Left renal cortex interstitium (tissue), 4 donors: ENCODE measurements around the gene MARCO. TPM values are rescaled to one million over a fixed set of nuclear protein-coding genes. Genes with fewer than 3 reads are reported as not detected.
"Not testable (repeated sequence)": the region's sequence is repeated elsewhere in the genome, so short reads cannot be mapped to it uniquely, and the experiment has no call there.

Source experiments
- DNase-seq, 4 donors: peaks; one replicate each; pipeline ENCODE4 v3.0.0-alpha.2; 2013; ENCODE audit warnings: low read depth in 4 of 4, low spot score in 2 of 4, missing footprints in 1 of 4
- polyA plus RNA-seq, 4 donors: library from polyadenylated mRNA; unstranded; fragments of 120-200 nt; gene quantifications; one replicate each; pipeline ENCODE4 v1.2.1, GENCODE V29; 2013; ENCODE audit not compliant: insufficient read length in 4 of 4

MARCO gene
- polyA plus RNA-seq, 4 donors = 0.16 to 0.18 TPM; not detected in 2

- no peak for DNase-seq
These were observed 16.5 kb upstream of the MARCO start for GRCh38 chr2:118925476-118925875.

GRCh38 chr2:118925981-118926380 lies 16.0 kb upstream of the MARCO start:
- DNase-seq = no peak

GRCh38 chr2:118929059-118929458 lies 12.9 kb upstream of the MARCO start:
- no peak for DNase-seq

GRCh38 chr2:118932949-118933348 lies 9.0 kb upstream of the MARCO start:
- no peak for DNase-seq

- DNase-seq = no peak
These were observed 5.7 kb upstream of the MARCO start for GRCh38 chr2:118936306-118936705.

GRCh38 chr2:118936936-118937335 lies 5.1 kb upstream of the MARCO start:
- no peak for DNase-seq

GRCh38 chr2:118937817-118938216 lies 4.2 kb upstream of the MARCO start:
- no peak for DNase-seq

- DNase-seq = no peak
These were observed 2.0 kb upstream of the MARCO start for GRCh38 chr2:118939994-118940393.

- DNase-seq = no peak
These were observed 1.4 kb upstream of the MARCO start for GRCh38 chr2:118940486-118941120.

GRCh38 chr2:118943286-118943685 lies 1.3 kb downstream of the MARCO start:
- DNase-seq = no peak

GRCh38 chr2:118945881-118946280 lies 3.9 kb downstream of the MARCO start:
- no peak for DNase-seq

GRCh38 chr2:118948266-118948665 lies 6.3 kb downstream of the MARCO start:
- DNase-seq = not testable (repeated sequence)

- no peak for DNase-seq
These were observed 12.5 kb downstream of the MARCO start for GRCh38 chr2:118954297-118955060.

GRCh38 chr2:118965737-118966136 lies 23.7 kb downstream of the MARCO start:
- no peak for DNase-seq

- no peak for DNase-seq
These were observed 25.3 kb downstream of the MARCO start for GRCh38 chr2:118967124-118967880.

- DNase-seq = no peak
These were observed 26.0 kb downstream of the MARCO start for GRCh38 chr2:118968042-118968441.

GRCh38 chr2:118968961-118969733 lies 27.2 kb downstream of the MARCO start:
- no peak for DNase-seq

GRCh38 chr2:118969734-118970395 lies 27.9 kb downstream of the MARCO start:
- no peak for DNase-seq

GRCh38 chr2:118970396-118971135 lies 28.6 kb downstream of the MARCO start:
- no peak for DNase-seq
